ENCODE results near the gene NELFCD. TPM values are rescaled to one million over a fixed set of nuclear protein-coding genes. Genes with fewer than 3 reads are reported as not detected.

NELFCD gene
- total RNA-seq, 1 donor from 2014 or later, result 27.4 TPM

- TF ChIP-seq CTCF (IDR thresholded peaks at IDR 0.05; ENCODE audit: insufficient read depth, low read length, severe bottlenecking), result no peak
- DNase-seq (ENCODE audit: low read depth) (no peak), FAIRE-seq (no peak)
- Histone ChIP-seq H3K27me3 (ENCODE audit: control insufficient read depth, insufficient read depth, low read length) (no peaks in the 10 kb centered on the region), H3K4me3 (ENCODE audit: low read depth, low read length) (peak overlapping the region; percentile 89), H3K36me3 (ENCODE audit: control insufficient read depth, insufficient read depth, low read length) (peaks cover 12% of the 10 kb centered on the region)
Measured at GRCh38 chr20:59031564-59032022, 50.5 kb downstream of the NELFCD start.

GRCh38 chr20:59032023-59032712 lies 51.1 kb downstream of the NELFCD start, which contains the start of gene ATP5F1E:
Gene ATP5F1E (minus strand): TSS chr20:59032335. CDS start chr20:59032251, 84 bp downstream.
- DNase-seq (ENCODE audit: low read depth), result peak; percentile 79
- Histone ChIP-seq H3K36me3 (ENCODE audit: control insufficient read depth, insufficient read depth, low read length) (peaks cover 15% of the 10 kb centered on the region), H3K27me3 (ENCODE audit: control insufficient read depth, insufficient read depth, low read length) (no peaks in the 10 kb centered on the region), H3K4me3 (ENCODE audit: low read depth, low read length) (peak within 1 kb of the TSS; percentile 89)
- no peak for FAIRE-seq
- TF ChIP-seq CTCF (IDR thresholded peaks at IDR 0.05; ENCODE audit: insufficient read depth, low read length, severe bottlenecking), result no peak

DNA sequence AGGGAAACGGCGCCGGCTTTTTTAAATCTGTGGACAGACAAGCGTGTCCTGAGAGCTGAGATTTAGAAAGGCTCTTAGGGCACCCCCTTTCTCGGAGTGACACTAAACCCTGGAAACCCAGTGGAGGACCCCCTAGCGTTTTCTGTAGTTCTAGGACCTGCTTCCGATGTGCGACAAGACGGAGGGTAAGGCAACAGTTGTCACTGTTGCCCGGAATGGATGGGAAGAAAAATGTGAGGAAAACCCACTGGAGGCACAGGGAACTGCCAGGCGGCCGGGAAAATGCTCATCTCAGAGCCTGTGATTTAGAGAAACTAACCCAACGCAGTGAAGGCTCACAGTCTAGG lies 51.6 kb downstream of the NELFCD start:
- peaks cover 17% of the 10 kb centered on the region for H3K36me3 ChIP-seq (ENCODE audit: control insufficient read depth, insufficient read depth, low read length)
- H3K27me3 ChIP-seq (ENCODE audit: control insufficient read depth, insufficient read depth, low read length), result no peaks in the 10 kb centered on the region
- FAIRE-seq, result no peak
- no peak for DNase-seq (ENCODE audit: low read depth)
- peak overlapping the region; percentile 89 for H3K4me3 ChIP-seq (ENCODE audit: low read depth, low read length)
- peak; percentile 2 for TF ChIP-seq CTCF (IDR thresholded peaks at IDR 0.05; ENCODE audit: insufficient read depth, low read length, severe bottlenecking)

DNA sequence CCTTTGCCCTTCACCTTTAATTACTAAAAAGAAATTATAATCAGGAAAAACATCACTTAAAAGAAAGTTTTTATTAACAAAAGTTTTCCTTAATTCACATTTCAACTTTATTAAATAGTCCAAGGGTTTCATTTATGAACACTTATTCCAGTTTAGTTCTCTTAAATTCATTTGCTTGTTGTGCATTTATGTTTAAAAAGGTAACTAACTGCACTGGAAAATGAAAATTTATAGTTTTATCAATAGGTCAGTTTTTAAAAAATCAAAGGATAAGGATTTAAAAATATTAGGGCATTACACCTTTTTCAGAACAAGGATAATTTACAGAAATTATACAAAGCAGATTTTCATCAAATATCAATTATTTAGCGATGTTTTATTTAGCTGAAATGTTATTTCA lies 52.0 kb downstream of the NELFCD start:
- no peak for TF ChIP-seq CTCF (IDR thresholded peaks at IDR 0.05; ENCODE audit: insufficient read depth, low read length, severe bottlenecking)
- Histone ChIP-seq H3K27me3 (ENCODE audit: control insufficient read depth, insufficient read depth, low read length) (no peaks in the 10 kb centered on the region), H3K36me3 (ENCODE audit: control insufficient read depth, insufficient read depth, low read length) (peaks cover 15% of the 10 kb centered on the region), H3K4me3 (ENCODE audit: low read depth, low read length) (peak overlapping the region; percentile 89)
- DNase-seq (ENCODE audit: low read depth) (no peak), FAIRE-seq (no peak)

- DNase-seq (ENCODE audit: low read depth), result no peak
- no peak for TF ChIP-seq CTCF (IDR thresholded peaks at IDR 0.05; ENCODE audit: insufficient read depth, low read length, severe bottlenecking)
- H3K27me3 ChIP-seq (ENCODE audit: control insufficient read depth, insufficient read depth, low read length), result no peaks in the 10 kb centered on the region
- FAIRE-seq, result no peak
- peaks cover 15% of the 10 kb centered on the region for H3K36me3 ChIP-seq (ENCODE audit: control insufficient read depth, insufficient read depth, low read length)
- no peak overlapping the region for H3K4me3 ChIP-seq (ENCODE audit: low read depth, low read length)
Measured at GRCh38 chr20:59033616-59034165, 52.6 kb downstream of the NELFCD start.
